Thoracic aorta (tissue), 2 donors: ENCODE results near the gene RTN4RL2. TPM values are rescaled to one million over a fixed set of nuclear protein-coding genes. Genes with fewer than 3 reads are reported as not detected.

Experiments used
- ATAC-seq: fragments of 150-250 bp; one replicate; pipeline ENCODE4 v1.8.0; 2017; ENCODE audit warnings: low read depth; ENCODE audit not compliant: insufficient number of reproducible peaks, low FRiP score
- DNase-seq: peaks from one replicate; pipeline ENCODE4 v3.0.0-alpha.2; 2020; ENCODE audit warnings: low spot score
- H3K27ac ChIP-seq, 2 donors: fragments of 200-600 bp; sonication (generic); 1 replicate in 1 of 2; 2 replicates in 1 of 2; pipeline ENCODE4 v1.5.1; 2016; ENCODE audit warnings: mild to moderate bottlenecking in 2 of 2, moderate library complexity in 2 of 2
- H3K27me3 ChIP-seq: fragments of 200-600 bp; sonication (generic); replicated peaks from 2 replicates; pipeline ENCODE4 v1.6.0; 2016; ENCODE audit warnings: mild to moderate bottlenecking; ENCODE audit not compliant: insufficient read depth
- H3K36me3 ChIP-seq: fragments of 200-600 bp; sonication (generic); one replicate; pipeline ENCODE4 v1.5.1; 2016
- H3K4me1 ChIP-seq, 2 donors: fragments of 200-600 bp; sonication (generic); 1 replicate in 1 of 2; 2 replicates in 1 of 2; pipeline versions ENCODE4 v1.5.1 to v1.6.0; 2016; ENCODE audit warnings: low read depth in 2 of 2, mild to moderate bottlenecking in 1 of 2; ENCODE audit not compliant: control insufficient read depth in 1 of 2
- H3K4me3 ChIP-seq: fragments of 200-600 bp; sonication (generic); 2 replicates; pipeline ENCODE4 v1.5.1; 2016; ENCODE audit warnings: mild to moderate bottlenecking
- H3K9me3 ChIP-seq: fragments of 200-600 bp; sonication (generic); 2 replicates; pipeline ENCODE4 v1.5.1; 2016
- CTCF ChIP-seq: fragments of 200-600 bp; sonication (generic); IDR thresholded peaks from one replicate; pipeline ENCODE4 v1.5.1; 2019; ENCODE audit warnings: antibody characterized with exemption
- total RNA-seq, 2 donors: library from RNA; depleted of rRNA; stranded (reverse); fragments of >200 nt; gene quantifications; one replicate each; pipeline versions ENCODE4 v1.1.0 to v1.2.3, GENCODE V29; 2016

Gene RTN4RL2
- total RNA-seq, 2 donors from 2014 or later = 0.35 TPM; not detected in 1

GRCh38 chr11:57508341-57509170 lies 48.2 kb downstream of the RTN4RL2 start:
- no peak for TF ChIP-seq CTCF

GRCh38 chr11:57511741-57512430 lies 51.6 kb downstream of the RTN4RL2 start:
- Histone ChIP-seq H3K9me3 (no peaks in the 10 kb centered on the region), H3K36me3 (no peaks in the 10 kb centered on the region), H3K4me3 (no peak overlapping the region), H3K4me1 (peaks cover 10% of the 10 kb centered on the region in 2 donors), H3K27ac (no peak overlapping the region), H3K27me3 (no peaks in the 10 kb centered on the region)
- no peak for TF ChIP-seq CTCF
- ATAC-seq (no peak), DNase-seq (no peak)

More at GRCh38 chr11:57508341-57509170, 48.2 kb downstream of the RTN4RL2 start:
- no peaks in the 10 kb centered on the region for H3K36me3 ChIP-seq
- no peaks in the 10 kb centered on the region for H3K9me3 ChIP-seq
- no peak overlapping the region for H3K27ac ChIP-seq
- DNase-seq (no peak), ATAC-seq (no peak)
- no peak overlapping the region for H3K4me3 ChIP-seq
- H3K27me3 ChIP-seq = no peaks in the 10 kb centered on the region
- peaks cover 0 to 2% of the 10 kb centered on the region in 2 donors for H3K4me1 ChIP-seq

GRCh38 chr11:57512646-57513451 lies 52.5 kb downstream of the RTN4RL2 start:
- TF ChIP-seq CTCF = no peak
- no peaks in the 10 kb centered on the region for H3K27me3 ChIP-seq

GRCh38 chr11:57513452-57513795 lies 53.1 kb downstream of the RTN4RL2 start:
- Histone ChIP-seq H3K4me3 (no peak overlapping the region), H3K27ac (no peak overlapping the region), H3K27me3 (no peaks in the 10 kb centered on the region), H3K4me1 (peaks cover 10% of the 10 kb centered on the region in 2 donors), H3K36me3 (no peaks in the 10 kb centered on the region), H3K9me3 (no peaks in the 10 kb centered on the region)
- no peak for TF ChIP-seq CTCF
- DNase-seq = no peak
- no peak for ATAC-seq

More at GRCh38 chr11:57512646-57513451, 52.5 kb downstream of the RTN4RL2 start:
- Histone ChIP-seq H3K4me3 (no peak overlapping the region), H3K9me3 (no peaks in the 10 kb centered on the region), H3K4me1 (peaks cover 10% of the 10 kb centered on the region in 2 donors), H3K27ac (no peak overlapping the region), H3K36me3 (no peaks in the 10 kb centered on the region)
- no peak for DNase-seq
- ATAC-seq = no peak
